Measurements from ENCODE around the gene GEMIN8. TPM values are rescaled to one million over a fixed set of nuclear protein-coding genes. Genes with fewer than 3 reads are reported as not detected.

The GEMIN8 gene
- total RNA-seq, 1 donor from 2014 or later = 16.6 TPM

- no peak overlapping the region for H3K27ac Mint-ChIP-seq
- no peak for TF ChIP-seq CTCF (IDR thresholded peaks at IDR 0.05; ENCODE audit: unreplicated experiment)
- H3K27me3 Mint-ChIP-seq (ENCODE audit: low read depth) = no peaks in the 10 kb centered on the region
- DNase-seq (ENCODE audit: low spot score in 2 of 2, unreplicated experiment in 2 of 2) = no peak
- H3K9me3 Mint-ChIP-seq = peaks cover 30% of the 10 kb centered on the region
- no peaks in the 10 kb centered on the region for H3K4me1 Mint-ChIP-seq
- no peak overlapping the region for H3K4me3 Mint-ChIP-seq
- H3K36me3 Mint-ChIP-seq = no peaks in the 10 kb centered on the region
Observed at GRCh38 chrX:13968198-13968597, 61.5 kb downstream of the GEMIN8 start.

- Mint-ChIP-seq H3K4me3 (no peak overlapping the region), H3K27ac (no peak overlapping the region), H3K4me1 (no peaks in the 10 kb centered on the region), H3K27me3 (ENCODE audit: low read depth) (no peaks in the 10 kb centered on the region), H3K9me3 (peaks cover 30% of the 10 kb centered on the region), H3K36me3 (no peaks in the 10 kb centered on the region)
- TF ChIP-seq CTCF (IDR thresholded peaks at IDR 0.05; ENCODE audit: unreplicated experiment) = no peak
- no peak for DNase-seq (ENCODE audit: low spot score in 2 of 2, unreplicated experiment in 2 of 2)
Observed at GRCh38 chrX:13967636-13968035, 62.1 kb downstream of the GEMIN8 start.

GRCh38 chrX:13966793-13967125, 62.9 kb downstream of the GEMIN8 start:
- no peaks in the 10 kb centered on the region for H3K4me1 Mint-ChIP-seq
- DNase-seq (ENCODE audit: low spot score in 2 of 2, unreplicated experiment in 2 of 2) = no peak
- H3K36me3 Mint-ChIP-seq = no peaks in the 10 kb centered on the region
- TF ChIP-seq CTCF (IDR thresholded peaks at IDR 0.05; ENCODE audit: unreplicated experiment) = no peak
- no peak overlapping the region for H3K4me3 Mint-ChIP-seq
- no peaks in the 10 kb centered on the region for H3K27me3 Mint-ChIP-seq (ENCODE audit: low read depth)
- peaks cover 29% of the 10 kb centered on the region for H3K9me3 Mint-ChIP-seq
- H3K27ac Mint-ChIP-seq = no peak overlapping the region

GRCh38 chrX:13966071-13966792, 63.5 kb downstream of the GEMIN8 start:
- Mint-ChIP-seq H3K4me3 (no peak overlapping the region), H3K27me3 (ENCODE audit: low read depth) (no peaks in the 10 kb centered on the region), H3K27ac (no peak overlapping the region), H3K36me3 (no peaks in the 10 kb centered on the region), H3K4me1 (no peaks in the 10 kb centered on the region), H3K9me3 (peaks cover 31% of the 10 kb centered on the region)
- DNase-seq (ENCODE audit: low spot score in 2 of 2, unreplicated experiment in 2 of 2) = no peak
- TF ChIP-seq CTCF (IDR thresholded peaks at IDR 0.05; ENCODE audit: unreplicated experiment) = no peak

- no peaks in the 10 kb centered on the region for H3K4me1 Mint-ChIP-seq
- DNase-seq (ENCODE audit: low spot score in 2 of 2, unreplicated experiment in 2 of 2) = no peak
- no peak overlapping the region for H3K4me3 Mint-ChIP-seq
- H3K27ac Mint-ChIP-seq = no peak overlapping the region
- no peak for TF ChIP-seq CTCF (IDR thresholded peaks at IDR 0.05; ENCODE audit: unreplicated experiment)
- H3K27me3 Mint-ChIP-seq (ENCODE audit: low read depth) = no peaks in the 10 kb centered on the region
- H3K9me3 Mint-ChIP-seq = peaks cover 35% of the 10 kb centered on the region
- no peaks in the 10 kb centered on the region for H3K36me3 Mint-ChIP-seq
Observed at GRCh38 chrX:13965531-13965930, 64.2 kb downstream of the GEMIN8 start.

GRCh38 chrX:13956998-13957397, 72.7 kb downstream of the GEMIN8 start:
- H3K4me3 Mint-ChIP-seq = no peak overlapping the region
- no peak for TF ChIP-seq CTCF (IDR thresholded peaks at IDR 0.05; ENCODE audit: unreplicated experiment)
- H3K4me1 Mint-ChIP-seq = no peaks in the 10 kb centered on the region
- H3K27me3 Mint-ChIP-seq (ENCODE audit: low read depth) = peaks cover 3% of the 10 kb centered on the region
- no peaks in the 10 kb centered on the region for H3K36me3 Mint-ChIP-seq
- peaks cover 26% of the 10 kb centered on the region for H3K9me3 Mint-ChIP-seq
- DNase-seq (ENCODE audit: low spot score in 2 of 2, unreplicated experiment in 2 of 2) = no peak
- no peak overlapping the region for H3K27ac Mint-ChIP-seq

Data from mesothelial cell of epicardium (in vitro differentiated cells).